Fibroblast of villous mesenchyme (primary cell): Measurements from ENCODE around the gene PRKCB. TPM values are rescaled to one million over a fixed set of nuclear protein-coding genes. Genes with fewer than 3 reads are reported as not detected.

ENCODE experiments used
- DNase-seq: peaks from one replicate; pipeline ENCODE4 v3.0.0-alpha.2; 2010; ENCODE audit warnings: low read depth
- H3K4me3 ChIP-seq: 2 replicates; pipeline ENCODE4 v1.5.1; 2011; ENCODE audit warnings: low read depth, mild to moderate bottlenecking, low read length
- total RNA-seq: library from RNA; depleted of rRNA; stranded (reverse); fragments of >200 nt; gene quantifications from 2 replicates; pipeline ENCODE4 v1.2.3, GENCODE V29; 2012
- TF ChIP-seq, protein P1 (sequence below): IDR thresholded peaks from 2 replicates; pipeline ENCODE4 v1.5.1; 2012; ENCODE audit warnings: low read depth, mild to moderate bottlenecking, low read length; ENCODE audit not compliant: insufficient read depth

The PRKCB gene
- total RNA-seq, 1 donor: not detected

DNA sequence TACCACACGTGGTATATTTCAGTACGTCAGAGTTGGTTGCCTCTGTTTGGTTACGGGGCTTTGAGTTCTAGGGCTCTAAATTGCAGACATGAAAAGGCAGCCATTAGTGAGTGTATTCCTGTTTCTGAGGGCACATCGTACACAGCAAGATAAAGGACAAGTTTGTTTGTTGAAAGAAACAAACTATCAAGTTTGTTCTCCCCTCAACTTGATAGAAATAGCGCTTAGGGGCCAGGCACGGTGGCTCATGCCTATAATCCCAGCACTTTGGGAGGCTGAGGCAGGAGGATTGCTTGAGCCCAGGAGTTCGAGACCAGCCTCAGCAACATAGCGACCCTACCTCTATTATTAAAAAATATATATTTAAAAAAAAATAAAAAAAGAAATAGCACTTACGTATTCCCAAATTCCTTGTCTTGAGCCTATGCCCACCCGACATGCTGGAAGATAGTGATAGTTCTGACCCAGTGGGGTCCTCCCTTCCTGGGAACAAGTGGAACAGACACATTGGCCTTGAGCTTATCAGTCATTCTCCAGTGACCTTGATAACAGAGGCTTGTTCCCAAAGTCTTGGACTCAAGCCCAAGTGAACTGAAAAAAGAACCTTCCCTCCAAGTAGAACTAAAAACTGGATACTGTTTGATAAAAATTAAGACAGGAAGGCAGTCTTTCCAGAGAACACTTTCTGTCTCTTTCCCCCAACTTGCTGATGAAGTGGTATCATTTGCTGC lies 280.4 kb downstream of the PRKCB start:
- DNase-seq: no peak
- no peak overlapping the region for H3K4me3 ChIP-seq
- TF ChIP-seq, protein P1, sequence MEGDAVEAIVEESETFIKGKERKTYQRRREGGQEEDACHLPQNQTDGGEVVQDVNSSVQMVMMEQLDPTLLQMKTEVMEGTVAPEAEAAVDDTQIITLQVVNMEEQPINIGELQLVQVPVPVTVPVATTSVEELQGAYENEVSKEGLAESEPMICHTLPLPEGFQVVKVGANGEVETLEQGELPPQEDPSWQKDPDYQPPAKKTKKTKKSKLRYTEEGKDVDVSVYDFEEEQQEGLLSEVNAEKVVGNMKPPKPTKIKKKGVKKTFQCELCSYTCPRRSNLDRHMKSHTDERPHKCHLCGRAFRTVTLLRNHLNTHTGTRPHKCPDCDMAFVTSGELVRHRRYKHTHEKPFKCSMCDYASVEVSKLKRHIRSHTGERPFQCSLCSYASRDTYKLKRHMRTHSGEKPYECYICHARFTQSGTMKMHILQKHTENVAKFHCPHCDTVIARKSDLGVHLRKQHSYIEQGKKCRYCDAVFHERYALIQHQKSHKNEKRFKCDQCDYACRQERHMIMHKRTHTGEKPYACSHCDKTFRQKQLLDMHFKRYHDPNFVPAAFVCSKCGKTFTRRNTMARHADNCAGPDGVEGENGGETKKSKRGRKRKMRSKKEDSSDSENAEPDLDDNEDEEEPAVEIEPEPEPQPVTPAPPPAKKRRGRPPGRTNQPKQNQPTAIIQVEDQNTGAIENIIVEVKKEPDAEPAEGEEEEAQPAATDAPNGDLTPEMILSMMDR: no peak

DNA sequence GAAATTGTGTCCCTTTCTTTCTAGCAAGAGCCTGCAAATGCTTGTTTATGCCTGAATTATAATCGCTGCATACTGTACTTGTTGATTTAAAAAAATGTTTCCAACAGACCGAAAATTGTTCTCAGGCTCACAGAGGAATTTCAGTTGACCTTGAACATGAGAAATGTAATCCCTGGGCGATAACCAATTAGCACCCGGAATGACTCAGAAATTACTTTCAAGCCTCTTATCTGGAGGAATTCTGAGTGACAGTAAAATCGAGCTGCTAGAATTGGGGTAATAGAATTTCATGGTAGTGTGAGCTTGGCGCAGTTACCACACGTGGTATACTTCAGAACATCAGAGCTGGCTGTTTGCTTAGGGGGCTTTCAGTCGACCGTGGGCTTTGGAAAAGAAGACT lies 281.2 kb downstream of the PRKCB start:
- H3K4me3 ChIP-seq: no peak overlapping the region
- no peak for DNase-seq

DNA sequence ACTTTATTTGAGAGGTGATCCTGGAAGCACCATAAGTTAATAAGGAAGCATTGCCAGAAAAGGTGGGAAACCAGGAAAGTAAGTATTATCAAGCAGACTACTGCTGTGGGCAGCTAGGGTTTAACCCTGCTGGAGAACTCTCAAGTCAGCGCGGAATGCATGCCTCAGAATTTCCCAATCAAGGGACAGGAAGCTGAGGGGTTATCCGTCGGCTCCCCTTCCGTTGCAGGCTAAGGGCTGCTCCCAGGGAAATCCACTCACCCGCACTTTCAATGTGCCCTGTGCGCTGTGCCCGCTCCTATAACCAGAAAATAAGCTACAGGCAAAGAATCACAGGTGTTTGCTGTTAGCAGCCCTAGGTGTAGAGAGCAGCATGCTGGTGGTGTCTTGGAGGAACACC lies 281.9 kb downstream of the PRKCB start:
- H3K4me3 ChIP-seq: no peak overlapping the region
- no peak for DNase-seq
- TF ChIP-seq, protein P1: no peak

More for the DNA sequence above, 281.2 kb downstream of the PRKCB start:
- TF ChIP-seq, protein P1: no peak

DNA sequence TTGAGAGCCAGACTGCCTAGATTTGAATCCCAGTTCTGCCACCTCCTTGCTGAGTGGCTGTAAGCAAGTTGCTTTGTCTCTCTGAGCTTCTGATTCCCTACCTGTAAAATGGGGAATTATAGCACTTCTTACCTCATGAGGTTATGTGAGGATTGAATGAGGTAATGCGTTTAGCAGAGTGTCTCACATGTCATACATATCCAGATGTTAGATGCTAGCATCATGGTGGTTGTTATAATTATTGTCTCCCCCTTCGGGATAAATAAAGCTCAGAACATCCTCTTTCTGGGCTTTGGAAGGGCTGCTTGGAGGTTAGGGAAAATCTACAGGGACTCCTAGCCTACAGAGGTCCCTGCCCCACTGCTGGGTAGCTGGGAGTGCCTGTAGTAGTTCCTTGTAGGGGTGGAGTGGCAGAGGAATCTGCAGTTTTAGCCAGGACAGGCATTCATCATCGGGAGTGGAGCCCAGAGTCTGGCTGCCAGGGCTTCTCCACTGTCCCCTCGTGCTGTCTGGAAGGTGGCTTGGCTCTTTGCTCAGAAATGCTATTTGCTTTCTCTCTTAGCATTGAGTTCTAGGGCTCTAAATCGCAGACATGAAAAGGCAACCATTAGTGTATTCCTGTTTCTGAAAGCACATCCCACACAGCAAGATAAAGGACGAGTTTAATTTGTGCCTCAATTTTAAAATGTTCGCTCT lies 282.5 kb downstream of the PRKCB start:
- no peak for DNase-seq
- TF ChIP-seq, protein P1: no peak
- no peak overlapping the region for H3K4me3 ChIP-seq

DNA sequence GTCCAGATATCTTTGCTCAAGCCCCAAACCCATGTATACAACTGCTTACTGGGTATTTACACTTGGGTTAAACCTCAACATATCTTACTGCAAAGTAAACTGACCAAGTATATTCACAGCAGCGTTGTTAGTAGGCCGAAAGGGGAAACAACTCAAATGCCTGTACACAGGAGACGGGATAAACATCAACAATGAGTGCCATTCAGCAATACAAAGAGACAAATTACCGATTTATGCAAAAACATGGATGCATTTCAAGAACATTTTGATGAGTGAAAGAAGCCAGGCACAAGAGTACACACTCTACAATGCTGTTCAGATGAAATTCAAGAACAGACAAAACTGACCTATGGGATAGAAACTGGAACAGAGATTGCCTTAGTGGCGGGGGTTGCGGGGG lies 284.0 kb downstream of the PRKCB start:
- TF ChIP-seq, protein P1: no peak
- DNase-seq: no peak

DNA sequence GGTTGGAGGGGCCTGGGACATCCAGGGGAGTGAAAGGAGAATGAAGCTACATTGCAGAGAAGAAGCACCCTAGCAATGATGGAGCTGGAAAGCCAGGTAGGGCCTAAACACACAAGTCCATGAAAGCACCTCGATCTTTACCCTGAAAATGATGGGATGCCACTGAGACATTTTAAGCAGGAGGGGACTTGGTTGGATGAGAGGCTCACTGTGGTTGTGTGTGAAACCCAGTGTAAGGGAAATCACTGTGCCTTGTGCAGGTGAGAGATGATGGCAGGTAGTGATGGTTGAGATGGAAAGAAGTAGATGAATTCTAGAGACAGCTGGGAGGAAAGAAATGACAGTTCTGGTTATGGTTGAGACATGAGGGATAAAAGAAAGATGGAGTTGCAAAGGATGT lies 287.5 kb downstream of the PRKCB start:
- no peak overlapping the region for H3K4me3 ChIP-seq
- TF ChIP-seq, protein P1: no peak
- no peak for DNase-seq

More for the DNA sequence above, 284.0 kb downstream of the PRKCB start:
- no peak overlapping the region for H3K4me3 ChIP-seq
